H4 (cell line): ENCODE data around the gene RASD2. TPM values are rescaled to one million over a fixed set of nuclear protein-coding genes. Genes with fewer than 3 reads are reported as not detected.

Experiments used
- DNase-seq: peaks from one replicate; pipeline ENCODE4 v3.0.0-alpha.2; 2015; ENCODE audit warnings: low spot score
- total RNA-seq: library from RNA; depleted of rRNA; stranded (reverse); fragments of >200 nt; shearing (Covaris generic); gene quantifications from 2 replicates; pipeline ENCODE4 v1.2.3, GENCODE V29; 2014

Gene RASD2
- total RNA-seq, 1 experiment from 2014 or later: 0.08 TPM

GRCh38 chr22:35560366-35560765 is 19.7 kb downstream of the RASD2 start:
- DNase-seq: no peak

DNA sequence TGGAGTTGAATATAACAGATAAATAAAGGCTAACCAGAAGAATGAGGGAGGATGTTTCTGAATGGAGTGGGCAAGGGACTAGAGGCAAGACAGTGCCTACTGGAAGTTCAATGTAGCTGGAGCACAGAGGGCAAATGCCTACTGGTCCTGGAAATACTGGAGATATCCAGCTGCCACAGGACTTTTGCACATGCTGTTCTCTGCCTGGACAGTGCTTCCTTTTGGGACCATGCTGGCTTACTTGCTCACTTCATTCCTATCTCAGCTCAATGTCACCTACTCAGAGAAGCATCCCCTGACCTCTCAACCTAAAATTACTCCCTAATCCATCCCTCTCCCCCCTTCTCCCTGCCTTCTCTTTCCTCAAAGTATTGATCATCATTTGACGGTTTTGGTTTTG is 20.2 kb downstream of the RASD2 start:
- DNase-seq: no peak

- DNase-seq: peak; percentile 72
Observed at GRCh38 chr22:35561796-35562526, 21.3 kb downstream of the RASD2 start.

DNA sequence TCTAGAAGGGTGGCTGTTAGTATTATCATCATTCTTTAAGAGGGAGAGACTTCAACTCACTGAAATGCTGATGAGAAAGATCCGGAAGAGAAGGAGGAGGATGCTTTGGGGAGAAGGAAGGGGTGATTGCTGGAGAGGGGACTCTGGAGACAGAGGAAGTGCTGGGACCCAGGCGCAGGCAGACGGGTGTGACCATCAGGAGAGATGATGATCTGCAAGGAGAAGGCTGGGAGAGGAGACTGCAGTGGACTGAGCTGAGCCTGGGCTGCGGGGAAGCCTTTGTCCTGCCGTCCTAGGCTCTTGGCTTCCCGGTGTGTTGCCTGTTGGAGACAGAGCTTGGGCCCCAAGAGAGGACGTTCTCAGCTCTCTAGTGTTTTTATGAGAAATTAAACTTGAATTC is 22.6 kb downstream of the RASD2 start:
- DNase-seq: no peak

DNA sequence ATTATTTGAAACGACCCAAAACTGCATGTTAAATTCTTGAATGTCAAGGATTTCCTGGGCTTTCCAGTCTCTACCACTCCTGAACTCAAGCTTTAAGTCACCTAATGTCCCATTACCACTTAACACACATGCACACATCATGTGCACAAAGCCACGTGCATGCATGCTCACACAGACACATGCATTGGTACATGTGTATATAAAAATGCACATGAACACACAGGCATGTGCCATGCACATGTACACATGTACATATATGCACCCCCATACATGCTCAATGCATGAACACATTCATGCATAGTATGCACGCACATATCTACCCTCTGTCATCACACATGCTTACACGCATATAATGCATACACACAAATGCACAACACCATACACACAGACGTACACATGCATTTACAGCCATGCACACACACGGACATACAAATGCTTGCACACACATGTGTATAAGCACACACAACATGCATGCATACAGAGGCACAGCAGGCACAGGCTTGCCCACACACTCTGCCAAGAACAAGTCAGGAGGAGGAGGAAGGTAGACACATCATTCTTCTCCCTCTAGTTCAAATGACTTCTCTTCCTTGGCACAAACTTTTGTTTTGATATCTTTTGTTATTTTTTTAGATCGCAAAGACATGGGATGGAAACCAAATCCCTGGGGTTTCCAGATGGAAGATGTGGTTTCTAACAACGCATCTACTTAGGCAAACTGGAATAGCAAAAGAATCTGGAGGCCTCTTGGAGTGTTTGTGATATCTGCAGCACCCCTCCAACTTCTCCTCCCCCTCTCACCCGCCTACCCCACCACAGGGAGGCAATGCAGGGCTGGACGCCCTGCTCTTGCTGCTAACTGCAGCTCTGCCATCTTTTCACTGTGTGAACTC is 24.6 kb downstream of the RASD2 start:
- no peak for DNase-seq

DNA sequence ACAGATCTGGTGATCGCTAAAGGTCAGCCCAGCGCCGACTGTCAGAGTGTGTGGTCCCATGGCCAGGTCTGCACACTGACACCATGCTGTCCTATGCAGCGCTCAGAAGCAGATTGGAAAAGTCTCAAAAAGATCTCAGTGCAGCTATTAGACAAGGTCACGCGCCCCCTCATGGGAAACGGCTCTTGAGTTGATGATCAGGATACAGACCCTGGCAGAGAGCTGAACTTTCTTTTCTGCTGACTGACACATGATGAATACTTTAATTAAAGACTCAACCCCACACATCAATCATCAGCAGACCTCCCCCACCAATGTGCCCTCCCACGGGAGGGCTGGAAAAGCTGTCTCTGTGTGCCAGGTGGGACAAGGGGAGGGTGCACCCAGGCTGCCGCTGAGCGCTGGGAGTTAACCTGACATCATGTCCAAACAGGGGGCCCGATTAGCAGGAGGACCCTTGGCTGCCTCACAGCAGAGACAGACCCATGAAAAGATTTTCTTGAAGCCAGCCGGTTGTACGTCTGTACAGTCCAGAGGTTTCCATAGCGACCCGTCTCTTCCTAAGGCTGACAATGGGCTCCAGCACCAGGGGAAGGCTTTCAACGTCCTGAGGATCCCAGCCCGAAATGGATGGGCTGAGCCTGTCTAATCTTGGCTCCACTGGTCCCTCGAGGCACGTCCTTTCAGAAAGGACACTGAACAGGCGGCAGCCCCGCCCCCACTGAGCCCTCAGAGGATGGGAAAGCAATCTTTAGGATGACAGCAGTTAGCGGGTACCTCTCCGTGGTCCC is 26.9 kb downstream of the RASD2 start:
- no peak for DNase-seq

- no peak for DNase-seq
Observed at GRCh38 chr22:35568751-35569739, 28.4 kb downstream of the RASD2 start.

GRCh38 chr22:35569916-35570315 is 29.3 kb downstream of the RASD2 start:
- DNase-seq: no peak

DNA sequence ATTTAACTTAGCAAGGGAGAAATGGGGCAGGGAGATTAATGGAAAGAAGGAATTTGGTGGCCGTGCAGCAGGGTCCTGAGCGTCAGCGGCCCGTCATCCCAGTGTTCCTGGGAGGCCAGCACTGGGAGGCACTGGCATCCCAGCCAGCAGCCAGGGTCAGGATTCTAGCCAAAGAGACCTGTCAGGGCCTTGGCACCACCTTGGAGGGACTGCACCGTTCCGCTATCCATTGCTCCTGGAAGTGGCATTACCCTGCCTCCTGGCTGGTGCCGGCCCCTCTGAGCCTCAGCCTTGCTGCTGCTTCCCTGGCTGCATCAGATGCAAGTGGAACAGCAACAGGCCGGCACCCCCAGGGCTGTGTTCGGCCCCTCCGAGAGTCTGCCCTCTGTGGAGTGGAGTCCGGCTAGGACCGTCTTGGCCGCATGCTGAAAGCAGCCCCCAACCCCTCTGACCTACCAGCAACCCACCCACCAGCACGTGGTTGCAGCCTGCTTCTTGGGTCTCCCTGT is 30.1 kb downstream of the RASD2 start:
- DNase-seq: no peak

GRCh38 chr22:35572556-35572955 is 31.9 kb downstream of the RASD2 start:
- DNase-seq: no peak

DNA sequence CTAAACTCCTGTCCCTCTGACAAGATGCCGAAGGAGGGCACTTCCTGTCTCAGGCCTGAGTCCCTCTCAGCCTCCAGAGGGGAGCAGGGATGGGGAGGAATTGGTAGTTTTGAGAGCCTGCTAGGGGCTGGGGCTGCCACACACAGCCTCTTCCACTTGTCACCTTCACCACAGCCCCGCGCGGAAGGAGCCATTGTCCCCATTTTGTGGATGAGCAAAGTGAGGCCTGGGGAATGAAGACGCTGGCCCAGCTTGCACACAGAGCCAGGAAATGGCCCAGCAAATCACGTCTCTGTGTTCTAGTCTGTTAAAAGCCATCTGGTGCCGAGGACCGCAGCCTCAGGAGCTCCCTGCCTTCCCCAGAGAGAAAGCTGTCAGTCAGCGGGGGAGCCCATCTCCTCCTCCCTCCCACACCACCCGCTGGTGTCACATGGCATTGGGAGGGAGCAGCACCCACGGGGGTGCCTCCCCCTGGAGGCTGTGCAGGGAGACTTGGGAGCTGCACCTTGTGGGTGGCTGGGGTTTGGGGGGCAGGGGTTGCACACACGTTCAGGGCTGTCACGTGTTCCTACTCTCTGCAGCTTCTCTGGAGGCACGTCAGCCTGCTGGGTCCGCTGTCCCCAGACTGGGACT is 34.6 kb downstream of the RASD2 start:
- DNase-seq: no peak

GRCh38 chr22:35576671-35577070 is 36.0 kb downstream of the RASD2 start:
- no peak for DNase-seq

DNA sequence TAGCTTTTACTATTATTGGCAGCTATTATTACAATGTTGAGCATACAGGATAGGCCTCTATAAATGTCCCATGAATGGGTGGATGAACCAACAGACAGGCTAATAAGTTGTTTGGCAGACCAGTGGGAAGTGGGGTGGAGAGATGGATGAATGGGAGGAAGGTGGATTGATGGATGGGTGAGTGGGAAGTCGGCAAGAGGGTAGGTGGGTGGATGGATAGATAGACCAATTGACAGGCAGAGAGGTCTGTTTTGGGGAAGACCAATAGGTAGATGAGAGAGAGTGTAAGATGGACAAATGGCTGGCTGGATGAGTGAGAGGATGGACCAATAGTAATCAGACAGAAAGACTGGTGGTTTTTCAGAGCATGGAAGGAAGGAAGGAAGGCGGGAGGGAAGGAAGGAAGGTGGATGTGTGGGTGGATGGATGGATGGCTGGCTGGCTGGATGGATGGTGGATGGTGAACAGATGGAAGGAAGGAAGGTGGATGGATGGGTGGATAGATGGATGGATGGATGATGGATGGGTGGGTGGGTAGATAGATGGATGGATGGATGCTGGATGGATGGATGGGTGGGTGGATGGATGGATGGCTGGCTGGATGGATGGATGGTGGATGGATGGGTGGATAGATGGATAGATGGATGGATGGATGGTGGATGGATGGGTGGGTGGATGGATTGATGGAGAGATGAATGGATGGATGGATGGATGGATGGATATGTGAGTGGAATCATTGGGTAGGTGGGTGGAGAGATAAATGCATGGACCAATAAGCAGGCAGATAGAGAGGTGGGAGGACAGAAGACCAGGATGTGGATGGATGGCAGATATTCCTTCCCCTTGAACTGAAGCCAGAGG is 37.4 kb downstream of the RASD2 start:
- DNase-seq: no peak

GRCh38 chr22:35578836-35579575 is 38.4 kb downstream of the RASD2 start:
- no peak for DNase-seq

DNA sequence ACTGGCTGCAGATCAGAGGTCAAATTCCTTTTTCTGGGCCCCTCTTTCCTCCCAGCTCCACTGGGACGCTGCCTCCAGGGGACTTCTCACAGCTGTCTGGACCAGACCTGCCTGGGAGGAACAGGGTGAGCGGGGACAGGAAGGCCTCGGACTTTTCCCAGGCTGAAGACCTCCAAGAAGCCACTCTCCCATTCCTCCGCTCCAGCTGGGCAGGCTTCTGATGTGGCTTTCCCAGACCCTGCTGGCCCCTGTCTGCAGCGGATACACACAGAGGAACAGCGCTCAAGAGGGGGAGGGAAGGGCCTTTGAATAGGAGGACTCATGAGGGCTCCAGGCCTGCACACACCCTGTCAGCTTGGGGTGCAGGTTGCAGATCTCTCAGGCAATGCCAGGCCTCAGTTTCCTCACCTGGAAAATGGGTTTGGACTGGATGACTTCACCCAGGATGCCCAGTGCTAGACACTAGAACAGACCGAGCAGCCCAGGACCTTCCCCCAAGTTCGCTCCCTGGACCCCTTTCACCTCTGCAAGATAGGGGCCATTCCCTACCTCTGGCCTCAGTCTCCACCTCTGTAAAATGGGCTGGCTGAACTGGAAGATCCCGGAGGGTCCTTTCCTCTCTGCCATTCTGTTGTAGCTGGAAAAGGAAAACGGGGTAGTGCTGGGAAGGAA is 39.9 kb downstream of the RASD2 start:
- no peak for DNase-seq

DNA sequence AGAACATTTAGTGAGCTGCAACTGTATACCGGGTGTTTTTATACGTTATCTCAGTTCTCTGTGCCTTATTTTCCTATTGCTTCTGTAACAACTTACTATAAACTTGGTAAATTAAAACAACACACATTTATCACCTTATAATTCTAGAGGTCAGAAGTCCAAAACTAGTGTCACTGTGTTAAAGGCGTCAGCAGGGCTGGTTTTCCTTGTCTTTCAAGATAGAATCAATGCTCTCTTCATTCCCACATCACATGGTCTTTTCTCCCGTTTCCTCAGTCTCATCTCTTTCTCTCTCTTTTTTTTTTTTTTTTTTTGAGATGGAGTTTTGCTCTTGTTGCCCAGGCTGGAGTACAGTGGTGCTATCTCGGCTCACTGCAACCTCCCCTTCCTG is 40.4 kb downstream of the RASD2 start:
- DNase-seq: no peak

- DNase-seq: no peak
Observed at GRCh38 chr22:35582218-35582860, 41.7 kb downstream of the RASD2 start.
